ENCODE measurements around the gene GPR37L1.

Gene GPR37L1

DNA sequence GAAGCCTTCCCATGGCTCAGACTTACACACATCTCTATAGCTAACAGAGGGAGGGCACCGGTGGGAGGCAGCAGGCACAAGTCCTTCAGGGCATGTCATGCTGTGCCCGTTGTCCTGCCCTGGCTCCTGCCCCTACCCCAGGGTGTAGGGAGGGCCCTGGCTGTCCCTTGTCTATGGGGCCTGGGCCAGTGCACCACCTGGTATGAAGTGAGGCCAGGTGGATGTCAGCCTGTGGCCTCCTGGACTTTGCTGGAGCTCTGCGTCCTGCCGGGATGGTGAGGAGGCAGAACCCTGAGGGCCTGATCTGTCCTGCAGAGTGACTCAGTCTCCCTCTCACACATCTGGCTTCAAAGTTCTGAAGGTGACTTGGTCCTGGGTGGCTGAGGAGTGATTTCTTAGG lies 47.3 kb upstream of the GPR37L1 start:
- no peaks in the 10 kb centered on the region for H3K79me2 ChIP-seq (ENCODE audit: insufficient read depth, low read length)
- no peaks in the 10 kb centered on the region for H3K9me3 ChIP-seq (ENCODE audit: insufficient read depth, low read length)
- H3F3A ChIP-seq (ENCODE audit: insufficient read depth): no peaks in the 10 kb centered on the region
- no peak overlapping the region for H3K4me2 ChIP-seq (ENCODE audit: low read depth, low read length, poor library complexity, severe bottlenecking)
- no peaks in the 10 kb centered on the region for H3K27me3 ChIP-seq (ENCODE audit: low read length)
- no peaks in the 10 kb centered on the region for H3K9me2 ChIP-seq (replicated peaks; ENCODE audit: insufficient read depth, low read length)
- no peak overlapping the region for H3K27ac ChIP-seq (ENCODE audit: low read depth, low read length)
- H2AFZ ChIP-seq (ENCODE audit: low read depth, low read length, severe bottlenecking): no peak overlapping the region
- H3K36me3 ChIP-seq (ENCODE audit: low read length): no peaks in the 10 kb centered on the region
- TF ChIP-seq EZH2phosphoT487 (conservative IDR thresholded peaks at IDR 0.05; ENCODE audit: low read length) (no peak), CTCF (IDR thresholded peaks at IDR 0.05; ENCODE audit: insufficient read depth, low read length, poor library complexity, severe bottlenecking) (no peak)
- H4K20me1 ChIP-seq (ENCODE audit: low read depth, low read length): no peaks in the 10 kb centered on the region
- no peak overlapping the region for H3K4me3 ChIP-seq (ENCODE audit: insufficient read depth, low read length, poor library complexity, severe bottlenecking)
- H3K9ac ChIP-seq (ENCODE audit: low read length): no peak overlapping the region

DNA sequence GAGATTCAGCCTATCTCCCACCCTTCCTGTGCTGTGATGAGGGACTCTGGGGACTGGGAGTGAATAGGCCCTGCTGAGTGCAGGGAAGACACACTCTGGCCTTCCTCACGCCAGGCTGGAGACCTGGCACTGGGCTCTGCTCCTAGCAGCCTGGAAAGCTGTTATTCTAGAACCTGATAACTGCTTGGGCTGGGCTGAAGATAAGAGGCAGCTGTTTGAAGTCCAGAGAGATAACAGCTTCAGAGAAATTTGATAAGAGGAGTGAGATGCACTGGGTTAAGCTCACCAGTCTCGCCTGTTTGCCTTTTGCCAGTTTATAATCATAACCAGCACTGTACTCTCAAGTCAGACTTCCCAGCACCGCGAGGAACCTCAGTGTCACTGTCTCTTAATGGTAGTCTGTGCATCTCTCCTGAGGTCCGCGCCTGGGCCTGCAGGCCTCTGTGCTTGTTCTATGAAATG lies 46.6 kb upstream of the GPR37L1 start:
- H3K27ac ChIP-seq (ENCODE audit: low read depth, low read length): no peak overlapping the region

DNA sequence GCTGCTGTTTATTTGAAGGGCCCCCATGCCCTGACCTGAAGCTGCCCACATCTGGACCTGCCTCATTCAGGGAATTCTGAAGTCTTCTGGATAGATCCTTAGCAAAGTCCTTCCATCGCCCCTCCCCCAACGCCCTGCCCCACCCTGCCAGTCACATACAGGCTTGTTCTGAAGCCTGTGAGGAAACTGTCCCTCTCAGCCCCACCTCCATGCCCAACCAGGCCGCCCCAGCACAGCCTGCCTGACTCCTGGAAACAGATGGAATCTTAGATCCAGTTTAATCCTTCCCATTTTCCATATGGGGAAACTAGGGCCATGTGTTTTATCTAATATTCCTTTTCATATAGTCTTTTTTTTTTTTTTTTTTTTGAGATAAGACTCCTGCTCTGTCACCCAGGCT lies 44.5 kb upstream of the GPR37L1 start:
- no peaks in the 10 kb centered on the region for H3K79me2 ChIP-seq (ENCODE audit: insufficient read depth, low read length)
- no peaks in the 10 kb centered on the region for H4K20me1 ChIP-seq (ENCODE audit: low read depth, low read length)
- H3F3A ChIP-seq (ENCODE audit: insufficient read depth): no peaks in the 10 kb centered on the region
- TF ChIP-seq EZH2phosphoT487 (conservative IDR thresholded peaks at IDR 0.05; ENCODE audit: low read length) (no peak), CTCF (IDR thresholded peaks at IDR 0.05; ENCODE audit: insufficient read depth, low read length, poor library complexity, severe bottlenecking) (no peak)
- no peak overlapping the region for H3K4me3 ChIP-seq (ENCODE audit: insufficient read depth, low read length, poor library complexity, severe bottlenecking)
- no peaks in the 10 kb centered on the region for H3K9me3 ChIP-seq (ENCODE audit: insufficient read depth, low read length)
- no peaks in the 10 kb centered on the region for H3K9me2 ChIP-seq (replicated peaks; ENCODE audit: insufficient read depth, low read length)
- H3K4me2 ChIP-seq (ENCODE audit: low read depth, low read length, poor library complexity, severe bottlenecking): no peak overlapping the region
- H2AFZ ChIP-seq (ENCODE audit: low read depth, low read length, severe bottlenecking): no peak overlapping the region
- H3K27ac ChIP-seq (ENCODE audit: low read depth, low read length): no peak overlapping the region
- no peaks in the 10 kb centered on the region for H3K27me3 ChIP-seq (ENCODE audit: low read length)
- no peak overlapping the region for H3K9ac ChIP-seq (ENCODE audit: low read length)
- H3K36me3 ChIP-seq (ENCODE audit: low read length): no peaks in the 10 kb centered on the region

More for the DNA sequence above, 46.6 kb upstream of the GPR37L1 start:
- Histone ChIP-seq H3K9me3 (ENCODE audit: insufficient read depth, low read length) (no peaks in the 10 kb centered on the region), H3F3A (ENCODE audit: insufficient read depth) (no peaks in the 10 kb centered on the region), H2AFZ (ENCODE audit: low read depth, low read length, severe bottlenecking) (no peak overlapping the region), H3K36me3 (ENCODE audit: low read length) (no peaks in the 10 kb centered on the region), H4K20me1 (ENCODE audit: low read depth, low read length) (no peaks in the 10 kb centered on the region), H3K9me2 (replicated peaks; ENCODE audit: insufficient read depth, low read length) (no peaks in the 10 kb centered on the region), H3K27me3 (ENCODE audit: low read length) (no peaks in the 10 kb centered on the region), H3K9ac (ENCODE audit: low read length) (no peak overlapping the region), H3K4me3 (ENCODE audit: insufficient read depth, low read length, poor library complexity, severe bottlenecking) (no peak overlapping the region), H3K79me2 (ENCODE audit: insufficient read depth, low read length) (no peaks in the 10 kb centered on the region), H3K4me2 (ENCODE audit: low read depth, low read length, poor library complexity, severe bottlenecking) (no peak overlapping the region)
- TF ChIP-seq CTCF (IDR thresholded peaks at IDR 0.05; ENCODE audit: insufficient read depth, low read length, poor library complexity, severe bottlenecking) (no peak), EZH2phosphoT487 (conservative IDR thresholded peaks at IDR 0.05; ENCODE audit: low read length) (no peak)

Measured in SU-DHL-6 (cell line).